Measurements from ENCODE around the gene MORC3. TPM values are rescaled to one million over a fixed set of nuclear protein-coding genes. Genes with fewer than 3 reads are reported as not detected.
"Not testable (repeated sequence)": the region's sequence is repeated elsewhere in the genome, so short reads cannot be mapped to it uniquely, and the experiment has no call there.

Gene MORC3
- total RNA-seq, 1 donor from 2014 or later = 24.5 TPM

GRCh38 chr21:36395353-36396111 lies 75.5 kb downstream of the MORC3 start:
- Mint-ChIP-seq H3K4me1 (peaks cover 5% of the 10 kb centered on the region), H3K27me3 (ENCODE audit: low read depth) (no peaks in the 10 kb centered on the region), H3K27ac (ENCODE audit: unreplicated experiment) (no peak overlapping the region), H3K36me3 (ENCODE audit: low read depth) (peaks cover 35% of the 10 kb centered on the region), H3K4me3 (no peak overlapping the region), H3K9me3 (no peaks in the 10 kb centered on the region)
- no peak for TF ChIP-seq CTCF (conservative IDR thresholded peaks at IDR 0.05)
- no peak for DNase-seq (ENCODE audit: low read depth, low spot score)

GRCh38 chr21:36396325-36396724 lies 76.3 kb downstream of the MORC3 start:
- Mint-ChIP-seq H3K27me3 (ENCODE audit: low read depth) (no peaks in the 10 kb centered on the region), H3K27ac (ENCODE audit: unreplicated experiment) (no peak overlapping the region), H3K36me3 (ENCODE audit: low read depth) (peaks cover 34% of the 10 kb centered on the region), H3K4me1 (peaks cover 5% of the 10 kb centered on the region), H3K9me3 (no peaks in the 10 kb centered on the region), H3K4me3 (no peak overlapping the region)
- no peak for TF ChIP-seq CTCF (conservative IDR thresholded peaks at IDR 0.05)
- no peak for DNase-seq (ENCODE audit: low read depth, low spot score)

- Mint-ChIP-seq H3K27ac (ENCODE audit: unreplicated experiment) (peak overlapping the region; percentile 31), H3K9me3 (no peaks in the 10 kb centered on the region), H3K4me1 (peaks cover 5% of the 10 kb centered on the region), H3K27me3 (ENCODE audit: low read depth) (no peaks in the 10 kb centered on the region), H3K36me3 (ENCODE audit: low read depth) (peaks cover 31% of the 10 kb centered on the region), H3K4me3 (no peak overlapping the region)
- no peak for DNase-seq (ENCODE audit: low read depth, low spot score)
- TF ChIP-seq CTCF (conservative IDR thresholded peaks at IDR 0.05) = no peak
Measured at GRCh38 chr21:36396971-36397370, 77.0 kb downstream of the MORC3 start.

- no peaks in the 10 kb centered on the region for H3K27me3 Mint-ChIP-seq (ENCODE audit: low read depth)
- no peak for DNase-seq (ENCODE audit: low read depth, low spot score)
- no peak for TF ChIP-seq CTCF (conservative IDR thresholded peaks at IDR 0.05)
- no peaks in the 10 kb centered on the region for H3K9me3 Mint-ChIP-seq
- H3K4me1 Mint-ChIP-seq = peaks cover 5% of the 10 kb centered on the region
- peaks cover 28% of the 10 kb centered on the region for H3K36me3 Mint-ChIP-seq (ENCODE audit: low read depth)
- no peak overlapping the region for H3K4me3 Mint-ChIP-seq
- no peak overlapping the region for H3K27ac Mint-ChIP-seq (ENCODE audit: unreplicated experiment)
Measured at GRCh38 chr21:36397606-36398005, 77.6 kb downstream of the MORC3 start.

GRCh38 chr21:36399736-36400135 lies 79.7 kb downstream of the MORC3 start:
- peaks cover 26% of the 10 kb centered on the region for H3K36me3 Mint-ChIP-seq (ENCODE audit: low read depth)
- H3K27me3 Mint-ChIP-seq (ENCODE audit: low read depth); H3K4me1 Mint-ChIP-seq; DNase-seq (ENCODE audit: low read depth, low spot score); H3K27ac Mint-ChIP-seq (ENCODE audit: unreplicated experiment); H3K4me3 Mint-ChIP-seq; H3K9me3 Mint-ChIP-seq: not testable (repeated sequence)

GRCh38 chr21:36400719-36401118 lies 80.7 kb downstream of the MORC3 start:
- no peak overlapping the region for H3K4me3 Mint-ChIP-seq
- H3K27me3 Mint-ChIP-seq (ENCODE audit: low read depth) = no peaks in the 10 kb centered on the region
- no peak for DNase-seq (ENCODE audit: low read depth, low spot score)
- H3K36me3 Mint-ChIP-seq (ENCODE audit: low read depth) = peaks cover 26% of the 10 kb centered on the region
- H3K9me3 Mint-ChIP-seq = no peaks in the 10 kb centered on the region
- H3K4me1 Mint-ChIP-seq = peaks cover 5% of the 10 kb centered on the region
- no peak overlapping the region for H3K27ac Mint-ChIP-seq (ENCODE audit: unreplicated experiment)
- no peak for TF ChIP-seq CTCF (conservative IDR thresholded peaks at IDR 0.05)
